Liver (tissue), 9 donors: ENCODE measurements around the gene SATB1. TPM values are rescaled to one million over a fixed set of nuclear protein-coding genes. Genes with fewer than 3 reads are reported as not detected.

Source experiments
- DNase-seq: peaks from one replicate; pipeline ENCODE4 v3.0.0-alpha.2; 2017; ENCODE audit warnings: low spot score
- H3K27ac ChIP-seq, 2 donors: one replicate each; pipeline ENCODE4 v1.7.0; 2013; ENCODE audit warnings: inconsistent platforms in 2 of 2, low read length in 2 of 2, control low read depth in 1 of 2, low read depth in 1 of 2, mild to moderate bottlenecking in 1 of 2
- H3K27me3 ChIP-seq, 4 donors: one replicate each; pipeline versions ENCODE4 v1.6.1 to v1.7.0; 2013; ENCODE audit warnings: low read length in 3 of 4, inconsistent platforms in 1 of 4, mild to moderate bottlenecking in 1 of 4, moderate library complexity in 1 of 4; ENCODE audit not compliant: control insufficient read depth in 4 of 4, insufficient read depth in 4 of 4
- H3K36me3 ChIP-seq, 4 donors: one replicate each; pipeline versions ENCODE4 v1.6.1 to v1.7.0; 2013; ENCODE audit warnings: low read length in 3 of 4, mild to moderate bottlenecking in 3 of 4, low read depth in 1 of 4, moderate library complexity in 1 of 4; ENCODE audit not compliant: control insufficient read depth in 4 of 4, insufficient read depth in 3 of 4
- H3K4me1 ChIP-seq, 4 donors: one replicate each; pipeline versions ENCODE4 v1.6.1 to v1.7.0; 2013; ENCODE audit warnings: low read length in 3 of 4, mild to moderate bottlenecking in 3 of 4, moderate library complexity in 1 of 4; ENCODE audit not compliant: control insufficient read depth in 4 of 4, insufficient read depth in 4 of 4
- H3K4me3 ChIP-seq, 3 donors: one replicate each; pipeline versions ENCODE4 v1.6.1 to v1.7.0; 2013; ENCODE audit warnings: low read length in 3 of 3, control low read depth in 1 of 3, low read depth in 1 of 3, mild to moderate bottlenecking in 1 of 3
- H3K9ac ChIP-seq, 2 donors: one replicate each; pipeline ENCODE4 v1.7.0; 2013; ENCODE audit warnings: low read length in 2 of 2, mild to moderate bottlenecking in 2 of 2, moderate library complexity in 2 of 2, control low read depth in 1 of 2, low read depth in 1 of 2
- H3K9me3 ChIP-seq, 4 donors: one replicate each; pipeline versions ENCODE4 v1.6.1 to v1.7.0; 2013; ENCODE audit warnings: low read length in 3 of 4; ENCODE audit not compliant: control insufficient read depth in 4 of 4
- EGR1 ChIP-seq, 2 donors: IDR thresholded peaks; 2 replicates each; pipeline ENCODE4 v1.6.1; 2016 to 2018; ENCODE audit warnings: antibody characterized with exemption in 2 of 2, low read depth in 2 of 2
- FOXA1 ChIP-seq: IDR thresholded peaks from 2 replicates; pipeline ENCODE4 v1.6.1; 2016; ENCODE audit warnings: antibody characterized with exemption
- FOXA2 ChIP-seq: IDR thresholded peaks from 2 replicates; pipeline ENCODE4 v1.6.1; 2016; ENCODE audit warnings: antibody characterized with exemption
- GABPA ChIP-seq, 2 donors: IDR thresholded peaks in 1 of 2; conservative IDR thresholded peaks in 1 of 2; 2 replicates each; pipeline ENCODE4 v1.6.1; 2016; ENCODE audit warnings: antibody characterized with exemption in 2 of 2, mild to moderate bottlenecking in 1 of 2, moderate library complexity in 1 of 2
- HNF4A ChIP-seq, 2 donors: conservative IDR thresholded peaks; 2 replicates each; pipeline ENCODE4 v1.6.1; 2016; ENCODE audit warnings: antibody characterized with exemption in 2 of 2, mild to moderate bottlenecking in 2 of 2
- RXRA ChIP-seq, 2 donors: IDR thresholded peaks; 2 replicates each; pipeline ENCODE4 v1.6.1; 2017 to 2018; ENCODE audit warnings: antibody characterized with exemption in 2 of 2, mild to moderate bottlenecking in 1 of 2
- SP1 ChIP-seq: IDR thresholded peaks from 2 replicates; pipeline ENCODE4 v1.6.1; 2018; ENCODE audit warnings: antibody characterized with exemption, mild to moderate bottlenecking
- TAF1 ChIP-seq: conservative IDR thresholded peaks from 2 replicates; pipeline ENCODE4 v1.6.1; 2016; ENCODE audit warnings: antibody characterized with exemption, mild to moderate bottlenecking
- WGBS: extraction: QIAGEN DNeasy Blood & Tissue Kit; methylation state at CpG from one replicate; pipeline ENCODE4 v1.1.7; 2013; 5-methylcytosine and 5-hydroxymethylcytosine counted together
- polyA plus RNA-seq, 2 donors: library from polyadenylated mRNA; stranded (reverse) in 1 of 2; unstranded in 1 of 2; fragments of 200-250 nt in 1 of 2; fragments of >200 nt in 1 of 2; fragmentation: Nextera tagmentation in 1 of 2; extraction: Ambion mirVana in 1 of 2; gene quantifications; one replicate each; pipeline versions ENCODE4 v1.2.1 to v1.2.3, GENCODE V29; 2013 to 2015
- total RNA-seq, 2 donors: library from RNA; depleted of rRNA; stranded (reverse); fragments of >200 nt; gene quantifications; one replicate each; pipeline ENCODE4 v1.2.3, GENCODE V29; 2014
- TF ChIP-seq, protein P1 (sequence below): IDR thresholded peaks from 2 replicates; pipeline ENCODE4 v1.6.1; 2016; ENCODE audit warnings: antibody characterized with exemption
- TF ChIP-seq, protein P2 (sequence below): fragments of 150-350 bp; IDR thresholded peaks from 2 replicates; pipeline ENCODE4 v1.5.1; 2017; ENCODE audit warnings: improper control_type of control experiment, low read depth, low read length; ENCODE audit not compliant: missing input control
- TF ChIP-seq, protein P3 (sequence below): IDR thresholded peaks from 2 replicates; pipeline ENCODE4 v1.6.1; 2016; ENCODE audit warnings: antibody characterized with exemption
- TF ChIP-seq, protein P4 (sequence below): IDR thresholded peaks from 2 replicates; pipeline ENCODE4 v1.6.1; 2016; ENCODE audit warnings: antibody characterized with exemption, mild to moderate bottlenecking
- donor health status: healthy.
- donor health status: healthy.
- donor health status: healthy.
- donor health status: healthy.
- donor health status: healthy.

The SATB1 gene
- total and polyA plus RNA-seq, 4 donors = 4.3 to 23.7 (median 10.5) TPM

DNA sequence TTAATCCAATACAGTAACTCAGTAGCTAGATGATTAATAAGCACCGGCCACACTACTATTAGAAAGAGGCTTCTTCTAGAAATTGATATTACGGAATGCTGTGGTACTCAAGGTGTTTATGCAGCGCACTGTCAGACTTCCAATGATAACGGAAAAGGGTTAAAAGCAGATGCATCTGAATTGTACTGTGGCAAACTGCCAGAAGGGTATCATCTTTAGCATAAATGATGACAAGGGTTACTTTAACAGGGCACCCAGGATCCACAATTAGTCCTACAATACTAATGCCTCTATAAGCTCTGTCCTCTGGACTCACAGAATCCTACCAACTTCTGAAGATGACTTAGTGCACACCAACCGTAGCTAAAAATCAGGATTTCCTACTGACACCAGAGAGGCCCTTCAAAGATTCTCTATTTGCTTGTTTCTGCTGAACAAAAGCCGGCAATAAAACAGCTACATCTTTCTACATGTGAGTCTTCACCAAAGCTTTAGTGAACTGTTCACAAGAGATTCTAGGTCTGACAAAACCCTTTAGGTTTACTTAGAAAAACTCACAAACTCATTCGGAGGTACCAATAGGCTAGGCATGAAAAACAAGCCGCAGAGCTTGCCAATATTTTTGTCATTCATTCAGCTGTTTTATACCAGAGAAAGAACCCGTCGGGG, 7.1 kb downstream of the SATB1 start:
- H3K36me3 ChIP-seq = peaks cover 2 to 41% (median 20%) of the 10 kb centered on the region in 4 donors

DNA sequence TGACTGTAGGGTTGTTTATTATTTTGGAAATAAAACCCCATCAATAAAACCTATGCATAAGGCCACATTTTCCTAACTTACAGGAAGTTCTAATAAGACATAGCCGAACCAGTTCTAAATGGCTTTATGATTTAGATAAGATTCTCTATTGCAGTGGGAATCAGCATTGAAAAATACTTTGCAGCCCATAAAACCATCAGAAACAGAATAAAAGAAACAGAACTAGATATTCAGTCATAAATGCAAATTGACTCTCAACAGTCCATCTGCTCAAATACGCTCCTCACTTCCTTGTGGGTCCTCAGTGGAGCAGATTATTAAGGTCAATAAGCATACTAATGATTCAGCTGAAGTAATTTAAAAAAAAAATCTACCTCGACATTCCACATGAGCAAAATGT, 8.8 kb downstream of the SATB1 start:
- Histone ChIP-seq H3K27me3 (no peaks in the 10 kb centered on the region), H3K9me3 (no peaks in the 10 kb centered on the region), H3K27ac (no peak overlapping the region), H3K4me1 (no peaks in the 10 kb centered on the region), H3K36me3 (peaks cover 4 to 44% (median 20%) of the 10 kb centered on the region in 4 donors), H3K4me3 (no peak overlapping the region), H3K9ac (no peak overlapping the region)
- no peak for DNase-seq
- WGBS = 87% methylated on average over 3 of the region's 3 CpGs
- TF ChIP-seq, protein P1, sequence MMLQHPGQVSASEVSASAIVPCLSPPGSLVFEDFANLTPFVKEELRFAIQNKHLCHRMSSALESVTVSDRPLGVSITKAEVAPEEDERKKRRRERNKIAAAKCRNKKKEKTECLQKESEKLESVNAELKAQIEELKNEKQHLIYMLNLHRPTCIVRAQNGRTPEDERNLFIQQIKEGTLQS = no peak
- TF ChIP-seq RXRA (IDR thresholded peaks at IDR 0.05) = no peak
- no peak for TF ChIP-seq FOXA2

More for the DNA sequence above, 7.1 kb downstream of the SATB1 start:
- TF ChIP-seq, protein P1 = no peak
- DNase-seq = no peak
- WGBS = 95% methylated on average over 10 of the region's 10 CpGs
- H3K4me3 ChIP-seq = no peak overlapping the region
- peaks cover 1 to 5% (median 5%) of the 10 kb centered on the region in 4 donors for H3K4me1 ChIP-seq
- no peak overlapping the region for H3K27ac ChIP-seq
- no peak overlapping the region for H3K9ac ChIP-seq
- no peaks in the 10 kb centered on the region for H3K27me3 ChIP-seq
- H3K9me3 ChIP-seq = no peaks in the 10 kb centered on the region

DNA sequence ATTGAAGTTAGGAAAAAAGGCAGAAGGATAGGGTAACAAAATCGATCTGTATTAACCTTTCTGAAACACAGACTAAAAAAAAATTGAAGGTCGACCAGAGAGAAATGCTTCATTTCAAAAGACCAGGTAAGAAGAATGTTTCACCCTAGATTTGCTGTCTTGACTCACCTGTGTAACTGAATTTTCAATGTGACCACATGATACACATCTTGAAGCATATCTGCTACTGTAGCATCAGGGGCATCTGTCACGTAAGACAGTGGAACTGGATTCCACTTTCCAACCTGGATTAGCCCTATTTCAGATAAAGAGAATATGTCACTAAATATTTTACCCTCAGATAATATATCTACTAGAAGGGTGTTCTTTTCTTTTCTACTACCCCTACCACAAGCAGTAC, 9.3 kb downstream of the SATB1 start:
- no peaks in the 10 kb centered on the region for H3K9me3 ChIP-seq
- no peak overlapping the region for H3K9ac ChIP-seq
- DNase-seq = no peak
- 92% methylated on average over 3 of the region's 3 CpGs for WGBS
- no peaks in the 10 kb centered on the region for H3K4me1 ChIP-seq
- no peak overlapping the region for H3K27ac ChIP-seq
- no peak for TF ChIP-seq FOXA1
- TF ChIP-seq GABPA (IDR thresholded peaks at IDR 0.05 in 1 of 2, conservative IDR thresholded peaks at IDR 0.05 in 1 of 2) = no peak
- TF ChIP-seq RXRA (IDR thresholded peaks at IDR 0.05) = no peak
- no peak for TF ChIP-seq TAF1
- TF ChIP-seq, protein P2, sequence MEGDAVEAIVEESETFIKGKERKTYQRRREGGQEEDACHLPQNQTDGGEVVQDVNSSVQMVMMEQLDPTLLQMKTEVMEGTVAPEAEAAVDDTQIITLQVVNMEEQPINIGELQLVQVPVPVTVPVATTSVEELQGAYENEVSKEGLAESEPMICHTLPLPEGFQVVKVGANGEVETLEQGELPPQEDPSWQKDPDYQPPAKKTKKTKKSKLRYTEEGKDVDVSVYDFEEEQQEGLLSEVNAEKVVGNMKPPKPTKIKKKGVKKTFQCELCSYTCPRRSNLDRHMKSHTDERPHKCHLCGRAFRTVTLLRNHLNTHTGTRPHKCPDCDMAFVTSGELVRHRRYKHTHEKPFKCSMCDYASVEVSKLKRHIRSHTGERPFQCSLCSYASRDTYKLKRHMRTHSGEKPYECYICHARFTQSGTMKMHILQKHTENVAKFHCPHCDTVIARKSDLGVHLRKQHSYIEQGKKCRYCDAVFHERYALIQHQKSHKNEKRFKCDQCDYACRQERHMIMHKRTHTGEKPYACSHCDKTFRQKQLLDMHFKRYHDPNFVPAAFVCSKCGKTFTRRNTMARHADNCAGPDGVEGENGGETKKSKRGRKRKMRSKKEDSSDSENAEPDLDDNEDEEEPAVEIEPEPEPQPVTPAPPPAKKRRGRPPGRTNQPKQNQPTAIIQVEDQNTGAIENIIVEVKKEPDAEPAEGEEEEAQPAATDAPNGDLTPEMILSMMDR = no peak
- no peak for TF ChIP-seq EGR1 (IDR thresholded peaks at IDR 0.05; ENCODE audit: low read depth in 2 of 2)
- TF ChIP-seq, protein P3, sequence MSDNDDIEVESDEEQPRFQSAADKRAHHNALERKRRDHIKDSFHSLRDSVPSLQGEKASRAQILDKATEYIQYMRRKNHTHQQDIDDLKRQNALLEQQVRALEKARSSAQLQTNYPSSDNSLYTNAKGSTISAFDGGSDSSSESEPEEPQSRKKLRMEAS = no peak
- TF ChIP-seq, protein P4, sequence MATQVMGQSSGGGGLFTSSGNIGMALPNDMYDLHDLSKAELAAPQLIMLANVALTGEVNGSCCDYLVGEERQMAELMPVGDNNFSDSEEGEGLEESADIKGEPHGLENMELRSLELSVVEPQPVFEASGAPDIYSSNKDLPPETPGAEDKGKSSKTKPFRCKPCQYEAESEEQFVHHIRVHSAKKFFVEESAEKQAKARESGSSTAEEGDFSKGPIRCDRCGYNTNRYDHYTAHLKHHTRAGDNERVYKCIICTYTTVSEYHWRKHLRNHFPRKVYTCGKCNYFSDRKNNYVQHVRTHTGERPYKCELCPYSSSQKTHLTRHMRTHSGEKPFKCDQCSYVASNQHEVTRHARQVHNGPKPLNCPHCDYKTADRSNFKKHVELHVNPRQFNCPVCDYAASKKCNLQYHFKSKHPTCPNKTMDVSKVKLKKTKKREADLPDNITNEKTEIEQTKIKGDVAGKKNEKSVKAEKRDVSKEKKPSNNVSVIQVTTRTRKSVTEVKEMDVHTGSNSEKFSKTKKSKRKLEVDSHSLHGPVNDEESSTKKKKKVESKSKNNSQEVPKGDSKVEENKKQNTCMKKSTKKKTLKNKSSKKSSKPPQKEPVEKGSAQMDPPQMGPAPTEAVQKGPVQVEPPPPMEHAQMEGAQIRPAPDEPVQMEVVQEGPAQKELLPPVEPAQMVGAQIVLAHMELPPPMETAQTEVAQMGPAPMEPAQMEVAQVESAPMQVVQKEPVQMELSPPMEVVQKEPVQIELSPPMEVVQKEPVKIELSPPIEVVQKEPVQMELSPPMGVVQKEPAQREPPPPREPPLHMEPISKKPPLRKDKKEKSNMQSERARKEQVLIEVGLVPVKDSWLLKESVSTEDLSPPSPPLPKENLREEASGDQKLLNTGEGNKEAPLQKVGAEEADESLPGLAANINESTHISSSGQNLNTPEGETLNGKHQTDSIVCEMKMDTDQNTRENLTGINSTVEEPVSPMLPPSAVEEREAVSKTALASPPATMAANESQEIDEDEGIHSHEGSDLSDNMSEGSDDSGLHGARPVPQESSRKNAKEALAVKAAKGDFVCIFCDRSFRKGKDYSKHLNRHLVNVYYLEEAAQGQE = no peak
- TF ChIP-seq SP1 = no peak
- no peak for TF ChIP-seq HNF4A (conservative IDR thresholded peaks at IDR 0.05)
- peaks cover 4 to 44% (median 20%) of the 10 kb centered on the region in 4 donors for H3K36me3 ChIP-seq
- H3K4me3 ChIP-seq = no peak overlapping the region
- no peaks in the 10 kb centered on the region for H3K27me3 ChIP-seq
